A673 (cell line): ENCODE measurements around the gene MAP3K6.

Source experiments
- CTCF ChIP-seq: fragments of 300-800, 200-600 bp; sonication (generic); conservative IDR thresholded peaks from 2 replicates; pipeline ENCODE4 v1.5.1; 2017; ENCODE audit warnings: low read depth, mild to moderate bottlenecking, antibody characterized with exemption, low read length, moderate library complexity, mixed read lengths
- EZH2 ChIP-seq: fragments of 200-600 bp; sonication (generic); IDR thresholded peaks from 2 replicates; pipeline ENCODE4 v1.6.1; 2017; ENCODE audit warnings: borderline replicate concordance, low read depth, mild to moderate bottlenecking, mixed read lengths, antibody characterized with exemption, low read length; ENCODE audit not compliant: poor library complexity, severe bottlenecking

GRCh38 chr1:27366113-27366410 is 699 bp downstream of the MAP3K6 start:
- TF ChIP-seq CTCF = no peak
- no peak for TF ChIP-seq EZH2
